GM12872 (cell line): ENCODE results near the gene KIAA0513.

Experiments
- CTCF ChIP-seq: IDR thresholded peaks from 3 replicates; pipeline ENCODE4 v1.5.1; 2011; ENCODE audit warnings: low read depth, mild to moderate bottlenecking, low read length, moderate library complexity; ENCODE audit not compliant: insufficient read depth

Gene KIAA0513

GRCh38 chr16:85098565-85098964, 71.0 kb downstream of the KIAA0513 start:
- TF ChIP-seq CTCF = no peak

- no peak for TF ChIP-seq CTCF
These were observed 72.7 kb downstream of the KIAA0513 start for GRCh38 chr16:85100265-85100664.

- TF ChIP-seq CTCF = no peak
These were observed 74.5 kb downstream of the KIAA0513 start for GRCh38 chr16:85101956-85102630.

- TF ChIP-seq CTCF = no peak
These were observed 75.8 kb downstream of the KIAA0513 start for GRCh38 chr16:85103114-85104079.

GRCh38 chr16:85104147-85104546, 76.6 kb downstream of the KIAA0513 start:
- TF ChIP-seq CTCF = no peak

GRCh38 chr16:85104821-85105391, 77.3 kb downstream of the KIAA0513 start:
- TF ChIP-seq CTCF = no peak

GRCh38 chr16:85105475-85105874, 77.9 kb downstream of the KIAA0513 start:
- no peak for TF ChIP-seq CTCF
